Panc1 (cell line): ENCODE measurements around the gene TAGLN. TPM values are rescaled to one million over a fixed set of nuclear protein-coding genes. Genes with fewer than 3 reads are reported as not detected.

Source experiments
- ATAC-seq: fragments of 200-7000 bp; cut with Tn5 transposase; 2 replicates; pipeline ENCODE4 v1.9.1; 2020; ENCODE audit warnings: mild to moderate bottlenecking, moderate library complexity
- BruUV-seq: library from RNA; stranded (reverse); fragments of 400-500 nt; replicated peaks from 2 replicates; lab custom pipeline; 2021; lab: Mats Ljungman, UMichigan
- CTCF ChIA-PET: fragments of 300-600 bp; sonication (Branson Sonifier 250); formaldehyde crosslinking; loops from one replicate; lab custom pipeline; 2022; ENCODE audit warnings: antibody characterized with exemption; lab: Charles Lee
- POLR2A ChIA-PET: fragments of 300-600 bp; sonication (Branson Sonifier 250); formaldehyde crosslinking; loops from one replicate; lab custom pipeline; 2022; ENCODE audit warnings: antibody characterized with exemption; lab: Charles Lee
- DNase-seq: peaks from one replicate; pipeline ENCODE4 v3.0.0-alpha.2; 2010; ENCODE audit warnings: low read depth, low spot score
- H3K27ac ChIP-seq: 2 replicates; pipeline ENCODE4 v1.5.1; 2011; ENCODE audit warnings: mild to moderate bottlenecking, low read length, inconsistent platforms
- H3K27me3 ChIP-seq: fragments of 200-500 bp; sonication (Bioruptor generic); 2 replicates; pipeline ENCODE4 v1.6.0; 2014; ENCODE audit warnings: low read length, inconsistent platforms; ENCODE audit not compliant: control insufficient read depth, insufficient read depth
- H3K36me3 ChIP-seq: fragments of 200-500 bp; sonication (Bioruptor generic); 2 replicates; pipeline ENCODE4 v1.5.1; 2014; ENCODE audit warnings: inconsistent platforms, mild to moderate bottlenecking, low read length, moderate library complexity; ENCODE audit not compliant: control insufficient read depth, insufficient read depth
- H3K4me1 ChIP-seq: 2 replicates; pipeline ENCODE4 v1.5.1; 2011; ENCODE audit warnings: inconsistent platforms, mild to moderate bottlenecking, low read length, moderate library complexity; ENCODE audit not compliant: control insufficient read depth, insufficient read depth
- H3K4me3 ChIP-seq, 2 experiments: 2 replicates each; pipeline ENCODE4 v1.5.1; 2011 to 2012; ENCODE audit warnings: low read depth in 2 of 2, low read length in 2 of 2, mild to moderate bottlenecking in 2 of 2, inconsistent platforms in 1 of 2, moderate library complexity in 1 of 2
- H3K9me3 ChIP-seq: fragments of 200-500 bp; sonication (Bioruptor generic); 2 replicates; pipeline ENCODE4 v1.5.1; 2014; ENCODE audit warnings: low read depth, mild to moderate bottlenecking, inconsistent platforms, low read length, moderate library complexity; ENCODE audit not compliant: control insufficient read depth, insufficient read depth
- CTCF ChIP-seq: fragments of 450-650 bp; IDR thresholded peaks from 2 replicates; pipeline ENCODE4 v1.5.1; 2017; ENCODE audit warnings: mild to moderate bottlenecking
- POLR2AphosphoS5 ChIP-seq: IDR thresholded peaks from 2 replicates; pipeline ENCODE4 v1.6.1; 2012; ENCODE audit warnings: mild to moderate bottlenecking, low read depth, low read length, moderate library complexity
- REST ChIP-seq, 2 experiments: IDR thresholded peaks; 2 replicates each; pipeline ENCODE4 v1.6.1; 2011 to 2012; ENCODE audit warnings: low read depth in 2 of 2, control low read depth in 1 of 2, low read length in 1 of 2, mild to moderate bottlenecking in 1 of 2, moderate library complexity in 1 of 2; ENCODE audit not compliant: insufficient read depth in 1 of 2
- SIN3A ChIP-seq: IDR thresholded peaks from 2 replicates; pipeline ENCODE4 v1.6.1; 2012; ENCODE audit warnings: low read depth, mild to moderate bottlenecking, low read length, moderate library complexity, borderline replicate concordance; ENCODE audit not compliant: insufficient read depth
- TCF7L2 ChIP-seq: IDR thresholded peaks from 2 replicates; pipeline ENCODE4 v1.6.1; 2011; ENCODE audit warnings: mild to moderate bottlenecking, low read depth, low read length, inconsistent platforms
- in situ Hi-C: cut with HindIII; loops from 2 replicates; pipeline ENCODE4 v1.10.0; 2016; ENCODE audit warnings: low sequenced_read_pairs, low pct_unique_long_range_greater_than_20kb
- intact Hi-C: fragments of 100-400 bp; cut with micrococcal nuclease; formaldehyde crosslinking; loops from one replicate; pipeline ENCODE4 v1.10.0; 2022; ENCODE audit not compliant: unreplicated experiment
- total RNA-seq: library from RNA; stranded (reverse); gene quantifications from one replicate; pipeline ENCODE4 v1.2.1, GENCODE V29; 2021; ENCODE audit not compliant: unreplicated experiment

The TAGLN gene
- total RNA-seq, 1 experiment from 2014 or later: 6.4 TPM

GRCh38 chr11:117231842-117232091 is 32.6 kb downstream of the TAGLN start, which contains the start of gene PCSK7:
TSS of gene PCSK7 (minus strand) at chr11:117232073. CDS start at chr11:117229844, 2,229 bp downstream.
- no peaks in the 10 kb centered on the region for H3K9me3 ChIP-seq
- TF ChIP-seq TCF7L2 (no peak), SIN3A (peak; percentile 77; the same call in 1 of the 2 replicates), REST (IDR thresholded peaks at IDR 0.05; ENCODE audit: insufficient read depth in 1 of 2, low read depth in 2 of 2, low read length in 1 of 2) (no peak)
- ATAC-seq (no peak), DNase-seq (no peak)
- no TSS peak for BruUV-seq
- ChIA-PET CTCF (interaction anchor here (0.9 kb wide), 1 partner anchor 50 kb away, joined by 3 read pairs; no protein-coding TSS in a partner anchor), POLR2A (no interaction called here)
- no peaks in the 10 kb centered on the region for H3K27me3 ChIP-seq
- in situ Hi-C loops (no loop called here), intact Hi-C loops (no loop called here)
- H3K27ac ChIP-seq: peak within 1 kb of the TSS; percentile 91
- peaks cover 3% of the 10 kb centered on the region for H3K36me3 ChIP-seq
- H3K4me1 ChIP-seq: peaks cover 25% of the 10 kb centered on the region
- peak within 1 kb of the TSS; percentile 89 to 100 for H3K4me3 ChIP-seq

GRCh38 chr11:117232092-117232878 is 33.1 kb downstream of the TAGLN start, which contains the start of gene RNF214:
TSS of gene RNF214 (plus strand) at chr11:117232671. CDS start at chr11:117234273, 1,602 bp downstream.
- no TSS peak for BruUV-seq
- Histone ChIP-seq H3K27me3 (no peaks in the 10 kb centered on the region), H3K9me3 (no peaks in the 10 kb centered on the region), H3K27ac (peak within 1 kb of the TSS; percentile 91), H3K36me3 (peaks cover 3% of the 10 kb centered on the region), H3K4me1 (peaks cover 25% of the 10 kb centered on the region), H3K4me3 (peak within 1 kb of the TSS; percentile 89 to 100)
- CTCF ChIA-PET: interaction anchor here (0.9 kb wide), 2 partner anchors 51 to 95 kb away, joined by 3 read pairs; partner anchors contain the start of gene CEP164
- POLR2A ChIA-PET: no interaction called here
- in situ Hi-C loops: no loop called here
- TF ChIP-seq TCF7L2 (no peak), POLR2AphosphoS5 (peak; percentile 62; the same call in 1 of the 2 replicates), CTCF (peak; percentile 100), SIN3A (peak; percentile 82; the same call in 1 of the 2 replicates), REST (IDR thresholded peaks at IDR 0.05; ENCODE audit: insufficient read depth in 1 of 2, low read depth in 2 of 2, low read length in 1 of 2) (no peak)
- ATAC-seq (peak; percentile 95), DNase-seq (peak; percentile 45)
- intact Hi-C loops: no loop called here
